LNCaP clone FGC (cell line): ENCODE measurements around the gene DCBLD1.
"Not testable (repeated sequence)": the region's sequence is repeated elsewhere in the genome, so short reads cannot be mapped to it uniquely, and the experiment has no call there.

Experiments used
- DNase-seq: peaks from one replicate; pipeline ENCODE4 v3.0.0-alpha.2; 2011; ENCODE audit warnings: low read depth
- H3K4me3 ChIP-seq: 2 replicates; pipeline ENCODE4 v1.5.1; 2011; ENCODE audit warnings: mild to moderate bottlenecking, low read depth, low read length, control low read depth
- TF ChIP-seq, protein P1 (sequence below): IDR thresholded peaks from 2 replicates; pipeline ENCODE4 v1.5.1; 2012; ENCODE audit warnings: mild to moderate bottlenecking; ENCODE audit not compliant: control insufficient read depth, insufficient read depth; ENCODE audit errors: extremely low read depth

Gene DCBLD1

DNA sequence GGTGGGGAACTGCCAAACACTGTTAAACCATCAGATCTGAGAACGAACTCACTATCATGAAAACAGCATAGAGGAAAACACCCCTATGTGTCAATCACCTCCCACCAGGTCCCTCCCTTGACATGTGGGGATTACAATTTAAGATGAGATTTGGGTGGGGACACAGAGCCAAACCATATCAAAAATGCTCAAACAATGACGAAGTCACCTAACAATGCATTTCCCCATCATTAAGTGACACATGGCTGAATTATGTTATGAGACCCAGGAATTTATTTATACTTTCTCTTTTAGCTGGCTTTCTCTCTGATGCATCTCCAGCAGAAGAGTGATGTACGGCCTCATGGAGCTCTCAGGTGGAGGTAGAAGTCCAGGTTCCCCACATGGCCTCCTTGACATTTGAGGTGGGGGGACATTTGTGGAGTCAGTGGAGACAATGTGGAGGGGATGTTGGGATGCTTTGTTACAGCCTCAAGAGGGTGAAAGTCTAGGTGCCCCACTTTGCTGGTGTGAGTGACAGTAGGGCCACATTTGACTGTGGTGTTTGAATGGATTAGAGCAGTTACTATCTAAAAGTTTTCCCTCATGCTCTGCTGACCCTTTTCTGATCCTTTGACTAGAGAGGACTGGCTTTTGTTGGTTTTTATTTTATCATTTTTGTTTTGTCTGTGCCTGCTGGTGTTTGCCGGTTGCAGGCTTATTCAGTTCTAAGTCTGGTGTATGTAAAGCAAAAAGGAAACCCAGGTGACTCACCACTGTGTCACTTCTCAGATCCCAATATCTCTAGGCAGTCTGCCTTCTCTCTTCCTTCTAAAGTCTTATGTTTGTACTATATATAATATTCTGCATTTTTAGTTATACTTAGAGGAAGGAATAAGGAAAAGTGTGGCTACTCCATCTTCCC is 18.5 kb upstream of the DCBLD1 start:
- H3K4me3 ChIP-seq, result no peak overlapping the region
- no peak for DNase-seq
- TF ChIP-seq, protein P1, sequence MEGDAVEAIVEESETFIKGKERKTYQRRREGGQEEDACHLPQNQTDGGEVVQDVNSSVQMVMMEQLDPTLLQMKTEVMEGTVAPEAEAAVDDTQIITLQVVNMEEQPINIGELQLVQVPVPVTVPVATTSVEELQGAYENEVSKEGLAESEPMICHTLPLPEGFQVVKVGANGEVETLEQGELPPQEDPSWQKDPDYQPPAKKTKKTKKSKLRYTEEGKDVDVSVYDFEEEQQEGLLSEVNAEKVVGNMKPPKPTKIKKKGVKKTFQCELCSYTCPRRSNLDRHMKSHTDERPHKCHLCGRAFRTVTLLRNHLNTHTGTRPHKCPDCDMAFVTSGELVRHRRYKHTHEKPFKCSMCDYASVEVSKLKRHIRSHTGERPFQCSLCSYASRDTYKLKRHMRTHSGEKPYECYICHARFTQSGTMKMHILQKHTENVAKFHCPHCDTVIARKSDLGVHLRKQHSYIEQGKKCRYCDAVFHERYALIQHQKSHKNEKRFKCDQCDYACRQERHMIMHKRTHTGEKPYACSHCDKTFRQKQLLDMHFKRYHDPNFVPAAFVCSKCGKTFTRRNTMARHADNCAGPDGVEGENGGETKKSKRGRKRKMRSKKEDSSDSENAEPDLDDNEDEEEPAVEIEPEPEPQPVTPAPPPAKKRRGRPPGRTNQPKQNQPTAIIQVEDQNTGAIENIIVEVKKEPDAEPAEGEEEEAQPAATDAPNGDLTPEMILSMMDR, result no peak

GRCh38 chr6:117464700-117465099 is 17.8 kb upstream of the DCBLD1 start:
- TF ChIP-seq, protein P1, result no peak
- no peak overlapping the region for H3K4me3 ChIP-seq
- DNase-seq, result no peak

- no peak for DNase-seq
- TF ChIP-seq, protein P1, result no peak
- no peak overlapping the region for H3K4me3 ChIP-seq
These were observed 16.8 kb upstream of the DCBLD1 start for GRCh38 chr6:117465691-117466090.

- TF ChIP-seq, protein P1, result no peak
- H3K4me3 ChIP-seq, result no peak overlapping the region
- no peak for DNase-seq
These were observed 14.6 kb upstream of the DCBLD1 start for GRCh38 chr6:117467876-117468275.

DNA sequence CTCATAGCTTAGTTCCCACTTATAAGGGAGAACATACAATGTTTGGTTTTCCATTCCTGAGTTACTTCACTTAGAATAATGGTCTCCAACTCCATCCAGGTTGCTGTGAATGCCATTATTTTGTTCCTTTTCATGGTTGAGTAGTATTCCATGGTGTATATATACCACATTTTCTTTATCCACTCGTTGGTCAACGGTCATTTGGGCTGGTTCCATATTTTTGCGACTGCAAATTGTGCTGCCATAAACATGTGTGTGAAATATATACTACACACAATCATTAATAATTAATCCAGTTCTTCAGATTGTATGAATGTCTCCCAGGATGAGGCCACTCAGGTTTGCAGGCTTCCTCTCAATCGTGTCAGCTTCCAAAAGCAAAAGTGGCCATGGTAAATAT is 13.9 kb upstream of the DCBLD1 start:
- not testable (repeated sequence) for DNase-seq, H3K4me3 ChIP-seq

DNA sequence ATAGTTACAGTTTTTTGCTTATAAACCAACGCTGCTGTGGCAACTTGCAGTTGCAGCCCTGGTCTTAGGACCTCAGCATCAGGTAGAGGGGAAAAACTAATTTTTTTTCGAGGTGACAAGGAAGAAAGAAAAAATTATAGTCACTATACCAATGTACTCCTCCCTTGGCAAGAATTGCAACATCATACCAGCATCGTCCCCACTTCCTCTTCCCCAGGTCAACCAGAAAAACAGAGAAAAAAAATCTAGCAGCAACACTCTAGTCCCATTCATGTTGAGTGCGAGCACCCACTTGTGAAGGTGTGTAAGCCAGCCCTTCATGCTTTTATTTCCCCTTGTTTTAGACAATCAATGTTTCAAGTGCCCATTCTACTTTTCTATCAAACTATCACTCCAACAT is 13.1 kb upstream of the DCBLD1 start:
- H3K4me3 ChIP-seq, result no peak overlapping the region
- no peak for DNase-seq
- TF ChIP-seq, protein P1, result no peak

DNA sequence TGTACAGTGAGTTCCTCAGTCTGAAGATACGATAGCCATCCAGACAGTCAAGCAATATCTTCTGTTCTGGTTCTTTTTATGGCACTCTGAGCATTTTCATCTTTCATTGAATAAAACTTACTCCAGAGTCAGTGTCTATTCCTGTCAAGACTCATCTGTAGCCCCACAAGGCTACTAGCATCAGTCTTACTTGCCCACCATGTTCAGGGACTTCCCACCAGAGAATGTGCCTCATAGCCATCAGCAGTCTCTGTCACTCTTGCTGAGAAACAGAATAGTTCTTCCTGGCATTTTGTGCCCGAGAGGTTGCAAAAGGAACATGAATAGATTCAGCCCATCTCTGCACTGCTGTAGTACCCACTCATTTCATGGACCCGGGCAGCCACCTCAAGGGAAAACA is 12.7 kb upstream of the DCBLD1 start:
- DNase-seq, result no peak
- TF ChIP-seq, protein P1, result no peak
- H3K4me3 ChIP-seq, result no peak overlapping the region
